Measurements from ENCODE around the gene ZSWIM6. TPM values are rescaled to one million over a fixed set of nuclear protein-coding genes. Genes with fewer than 3 reads are reported as not detected.

The ZSWIM6 gene
- total RNA-seq, 1 experiment from 2014 or later = 10.8 TPM

DNA sequence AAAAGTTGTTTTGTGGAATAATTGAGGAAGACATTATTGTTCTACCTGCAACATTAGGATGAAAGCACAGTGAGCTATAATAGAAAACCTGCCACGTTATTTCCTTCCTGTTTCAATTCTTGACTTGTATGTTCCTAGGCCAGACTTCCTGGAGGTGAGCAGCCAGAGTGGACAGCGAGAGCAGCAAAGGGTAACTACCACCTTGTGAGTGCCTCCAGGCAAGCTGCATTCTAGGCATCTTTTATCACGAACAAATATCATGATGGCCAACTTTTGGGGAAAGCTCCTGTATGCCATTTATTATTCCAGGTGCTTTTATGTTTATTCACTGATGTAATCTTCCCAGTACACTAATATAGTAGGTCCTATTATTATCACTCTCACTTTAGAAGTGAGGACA lies 34.0 kb upstream of the ZSWIM6 start:
- Histone ChIP-seq H3K4me1 (ENCODE audit: control insufficient read depth, insufficient read depth, low read length) (peaks cover 35% of the 10 kb centered on the region), H3K4me3 (ENCODE audit: low read depth in 2 of 2, low read length in 2 of 2) (no peak overlapping the region), H3K27me3 (ENCODE audit: control insufficient read depth, insufficient read depth, low read length) (no peaks in the 10 kb centered on the region), H3K36me3 (ENCODE audit: control insufficient read depth, insufficient read depth, low read length) (no peaks in the 10 kb centered on the region), H3K9me3 (ENCODE audit: control insufficient read depth, insufficient read depth, low read depth, low read length) (no peaks in the 10 kb centered on the region), H3K27ac (ENCODE audit: low read length) (peak overlapping the region; percentile 76)
- TF ChIP-seq, protein P1, sequence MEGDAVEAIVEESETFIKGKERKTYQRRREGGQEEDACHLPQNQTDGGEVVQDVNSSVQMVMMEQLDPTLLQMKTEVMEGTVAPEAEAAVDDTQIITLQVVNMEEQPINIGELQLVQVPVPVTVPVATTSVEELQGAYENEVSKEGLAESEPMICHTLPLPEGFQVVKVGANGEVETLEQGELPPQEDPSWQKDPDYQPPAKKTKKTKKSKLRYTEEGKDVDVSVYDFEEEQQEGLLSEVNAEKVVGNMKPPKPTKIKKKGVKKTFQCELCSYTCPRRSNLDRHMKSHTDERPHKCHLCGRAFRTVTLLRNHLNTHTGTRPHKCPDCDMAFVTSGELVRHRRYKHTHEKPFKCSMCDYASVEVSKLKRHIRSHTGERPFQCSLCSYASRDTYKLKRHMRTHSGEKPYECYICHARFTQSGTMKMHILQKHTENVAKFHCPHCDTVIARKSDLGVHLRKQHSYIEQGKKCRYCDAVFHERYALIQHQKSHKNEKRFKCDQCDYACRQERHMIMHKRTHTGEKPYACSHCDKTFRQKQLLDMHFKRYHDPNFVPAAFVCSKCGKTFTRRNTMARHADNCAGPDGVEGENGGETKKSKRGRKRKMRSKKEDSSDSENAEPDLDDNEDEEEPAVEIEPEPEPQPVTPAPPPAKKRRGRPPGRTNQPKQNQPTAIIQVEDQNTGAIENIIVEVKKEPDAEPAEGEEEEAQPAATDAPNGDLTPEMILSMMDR (IDR thresholded peaks at IDR 0.05) = no peak
- TF ChIP-seq POLR2AphosphoS5 (IDR thresholded peaks at IDR 0.05; ENCODE audit: low read depth, low read length) (no peak), TCF7L2 (IDR thresholded peaks at IDR 0.05; ENCODE audit: low read depth, low read length) (no peak), REST (IDR thresholded peaks at IDR 0.05; ENCODE audit: insufficient read depth in 1 of 2, low read depth in 2 of 2, low read length in 1 of 2) (no peak), SIN3A (IDR thresholded peaks at IDR 0.05; ENCODE audit: borderline replicate concordance, insufficient read depth, low read depth, low read length) (no peak)
- ChIA-PET CTCF (no interaction called here), POLR2A (no interaction called here)
- no TSS peak for BruUV-seq (replicated peaks)
- in situ Hi-C loops (cut with HindIII; ENCODE audit: low pct_unique_long_range_greater_than_20kb, low sequenced_read_pairs) = no loop called here
- ATAC-seq (no peak), DNase-seq (ENCODE audit: low read depth, low spot score) (no peak)
- intact Hi-C loops (cut with micrococcal nuclease; ENCODE audit: unreplicated experiment) = no loop called here

- ChIA-PET POLR2A (no interaction called here), CTCF (no interaction called here)
- Histone ChIP-seq H3K27me3 (ENCODE audit: control insufficient read depth, insufficient read depth, low read length) (no peaks in the 10 kb centered on the region), H3K27ac (ENCODE audit: low read length) (peak overlapping the region; percentile 76), H3K9me3 (ENCODE audit: control insufficient read depth, insufficient read depth, low read depth, low read length) (no peaks in the 10 kb centered on the region), H3K4me1 (ENCODE audit: control insufficient read depth, insufficient read depth, low read length) (peaks cover 35% of the 10 kb centered on the region), H3K4me3 (ENCODE audit: low read depth in 2 of 2, low read length in 2 of 2) (peak overlapping the region in 1 of 2 experiments; percentile 20; a peak in 2 of 4 replicates), H3K36me3 (ENCODE audit: control insufficient read depth, insufficient read depth, low read length) (no peaks in the 10 kb centered on the region)
- in situ Hi-C loops (cut with HindIII; ENCODE audit: low pct_unique_long_range_greater_than_20kb, low sequenced_read_pairs) = no loop called here
- DNase-seq (ENCODE audit: low read depth, low spot score) (peak; percentile 63), ATAC-seq (peak; percentile 26)
- TF ChIP-seq POLR2AphosphoS5 (IDR thresholded peaks at IDR 0.05; ENCODE audit: low read depth, low read length) = no peak
- TF ChIP-seq, protein P1 (IDR thresholded peaks at IDR 0.05) = no peak
- TF ChIP-seq SIN3A (IDR thresholded peaks at IDR 0.05; ENCODE audit: borderline replicate concordance, insufficient read depth, low read depth, low read length) = no peak
- BruUV-seq (replicated peaks) = no TSS peak
- intact Hi-C loops (cut with micrococcal nuclease; ENCODE audit: unreplicated experiment) = no loop called here
These were observed 33.5 kb upstream of the ZSWIM6 start for GRCh38 chr5:61298580-61298979.
